Activated CD8-positive, alpha-beta memory T cell treated with anti-CD3 and anti-CD28 coated beads, Interleukin-2, amount 50 U/mL, for 48 hours (primary cell): ENCODE measurements around the gene C1orf232.

Source experiments
- DNase-seq: peaks from one replicate; pipeline ENCODE4 v3.0.0-alpha.2; 2020

C1orf232 gene

GRCh38 chr1:26175346-26175745, 6.6 kb upstream of the C1orf232 start:
- no peak for DNase-seq

- no peak for DNase-seq
Observed at GRCh38 chr1:26171084-26172072, 2.6 kb upstream of the C1orf232 start, which contains the start of gene ZNF593OS. Gene ZNF593OS, minus strand, starts transcription at chr1:26171832. Its CDS starts 171 bp downstream, at chr1:26171661.

GRCh38 chr1:26170472-26170821, 1.7 kb upstream of the C1orf232 start:
- no peak for DNase-seq

- DNase-seq, result peak; percentile 96
Observed at GRCh38 chr1:26169669-26170471, 1.1 kb upstream of the C1orf232 start, which contains the start of gene ZNF593. Gene ZNF593, plus strand, starts transcription at chr1:26169908. Its CDS starts 76 bp downstream, at chr1:26169984.

- no peak for DNase-seq
Observed at GRCh38 chr1:26169198-26169554, 413 bp upstream of the C1orf232 start.

- no peak for DNase-seq
Observed at GRCh38 chr1:26166719-26167281, 2.0 kb downstream of the C1orf232 start.

GRCh38 chr1:26164861-26165842, 3.6 kb downstream of the C1orf232 start:
- no peak for DNase-seq

GRCh38 chr1:26164036-26164860, 4.5 kb downstream of the C1orf232 start:
- peak; percentile 82 for DNase-seq

- DNase-seq, result no peak
Observed at GRCh38 chr1:26163684-26164035, 5.1 kb downstream of the C1orf232 start.

- DNase-seq, result no peak
Observed at GRCh38 chr1:26162220-26162709, 6.5 kb downstream of the C1orf232 start.

GRCh38 chr1:26161415-26162219, 7.1 kb downstream of the C1orf232 start:
- DNase-seq, result peak; percentile 76

- no peak for DNase-seq
Observed at GRCh38 chr1:26160527-26161414, 8.0 kb downstream of the C1orf232 start.

GRCh38 chr1:26159743-26160039, 9.1 kb downstream of the C1orf232 start:
- DNase-seq, result no peak

GRCh38 chr1:26158908-26159742, 9.6 kb downstream of the C1orf232 start, which contains the start of gene FAM110D:
Gene FAM110D, plus strand, starts transcription at chr1:26159079. Its CDS starts 2,213 bp downstream, at chr1:26161292.
- no peak for DNase-seq

GRCh38 chr1:26158271-26158907, 10.4 kb downstream of the C1orf232 start:
- no peak for DNase-seq

GRCh38 chr1:26156285-26157038, 12.3 kb downstream of the C1orf232 start:
- DNase-seq, result no peak
